ENCODE measurements around the gene GRK5. TPM values are rescaled to one million over a fixed set of nuclear protein-coding genes. Genes with fewer than 3 reads are reported as not detected.
"Not testable (repeated sequence)": the region's sequence is repeated elsewhere in the genome, so short reads cannot be mapped to it uniquely, and the experiment has no call there.

The GRK5 gene
- total RNA-seq, 1 donor from 2014 or later, result 20.2 TPM

- no peak for DNase-seq (ENCODE audit: low spot score)
Measured at GRCh38 chr10:119451300-119451896, 244.0 kb downstream of the GRK5 start.

- DNase-seq (ENCODE audit: low spot score), result no peak
Measured at GRCh38 chr10:119452396-119452795, 245.0 kb downstream of the GRK5 start.

GRCh38 chr10:119453313-119453712, 245.9 kb downstream of the GRK5 start:
- no peak for DNase-seq (ENCODE audit: low spot score)

- DNase-seq (ENCODE audit: low spot score), result no peak
Measured at GRCh38 chr10:119454316-119454715, 246.9 kb downstream of the GRK5 start.

GRCh38 chr10:119454990-119455389, 247.6 kb downstream of the GRK5 start:
- DNase-seq (ENCODE audit: low spot score), result no peak

- DNase-seq (ENCODE audit: low spot score), result no peak
Measured at GRCh38 chr10:119455609-119456434, 248.5 kb downstream of the GRK5 start.

- DNase-seq (ENCODE audit: low spot score), result no peak
Measured at GRCh38 chr10:119456435-119456810, 249.1 kb downstream of the GRK5 start.

GRCh38 chr10:119457966-119458766, 250.8 kb downstream of the GRK5 start:
- DNase-seq (ENCODE audit: low spot score), result no peak

- no peak for DNase-seq (ENCODE audit: low spot score)
Measured at GRCh38 chr10:119459681-119460340, 252.4 kb downstream of the GRK5 start.

- DNase-seq (ENCODE audit: low spot score), result no peak
Measured at GRCh38 chr10:119460369-119461195, 253.2 kb downstream of the GRK5 start.

- DNase-seq (ENCODE audit: low spot score), result no peak
Measured at GRCh38 chr10:119461380-119461779, 254.0 kb downstream of the GRK5 start.

- no peak for DNase-seq (ENCODE audit: low spot score)
Measured at GRCh38 chr10:119461923-119462322, 254.6 kb downstream of the GRK5 start.

- DNase-seq (ENCODE audit: low spot score), result no peak
Measured at GRCh38 chr10:119462773-119463172, 255.4 kb downstream of the GRK5 start.

- DNase-seq (ENCODE audit: low spot score), result not testable (repeated sequence)
Measured at GRCh38 chr10:119463195-119463594, 255.8 kb downstream of the GRK5 start.

- no peak for DNase-seq (ENCODE audit: low spot score)
Measured at GRCh38 chr10:119465085-119465484, 257.7 kb downstream of the GRK5 start.

GRCh38 chr10:119466076-119466475, 258.7 kb downstream of the GRK5 start:
- no peak for DNase-seq (ENCODE audit: low spot score)

- no peak for DNase-seq (ENCODE audit: low spot score)
Measured at GRCh38 chr10:119466655-119467054, 259.3 kb downstream of the GRK5 start.

GRCh38 chr10:119468542-119469324, 261.4 kb downstream of the GRK5 start:
- DNase-seq (ENCODE audit: low spot score), result no peak

- DNase-seq (ENCODE audit: low spot score), result no peak
Measured at GRCh38 chr10:119469325-119469707, 261.9 kb downstream of the GRK5 start.

GRCh38 chr10:119469846-119470245, 262.5 kb downstream of the GRK5 start:
- DNase-seq (ENCODE audit: low spot score), result no peak

Measured in mesenteric fat pad (tissue), 1 donor.